ENCODE measurements around the gene KIF6.

The KIF6 gene

DNA sequence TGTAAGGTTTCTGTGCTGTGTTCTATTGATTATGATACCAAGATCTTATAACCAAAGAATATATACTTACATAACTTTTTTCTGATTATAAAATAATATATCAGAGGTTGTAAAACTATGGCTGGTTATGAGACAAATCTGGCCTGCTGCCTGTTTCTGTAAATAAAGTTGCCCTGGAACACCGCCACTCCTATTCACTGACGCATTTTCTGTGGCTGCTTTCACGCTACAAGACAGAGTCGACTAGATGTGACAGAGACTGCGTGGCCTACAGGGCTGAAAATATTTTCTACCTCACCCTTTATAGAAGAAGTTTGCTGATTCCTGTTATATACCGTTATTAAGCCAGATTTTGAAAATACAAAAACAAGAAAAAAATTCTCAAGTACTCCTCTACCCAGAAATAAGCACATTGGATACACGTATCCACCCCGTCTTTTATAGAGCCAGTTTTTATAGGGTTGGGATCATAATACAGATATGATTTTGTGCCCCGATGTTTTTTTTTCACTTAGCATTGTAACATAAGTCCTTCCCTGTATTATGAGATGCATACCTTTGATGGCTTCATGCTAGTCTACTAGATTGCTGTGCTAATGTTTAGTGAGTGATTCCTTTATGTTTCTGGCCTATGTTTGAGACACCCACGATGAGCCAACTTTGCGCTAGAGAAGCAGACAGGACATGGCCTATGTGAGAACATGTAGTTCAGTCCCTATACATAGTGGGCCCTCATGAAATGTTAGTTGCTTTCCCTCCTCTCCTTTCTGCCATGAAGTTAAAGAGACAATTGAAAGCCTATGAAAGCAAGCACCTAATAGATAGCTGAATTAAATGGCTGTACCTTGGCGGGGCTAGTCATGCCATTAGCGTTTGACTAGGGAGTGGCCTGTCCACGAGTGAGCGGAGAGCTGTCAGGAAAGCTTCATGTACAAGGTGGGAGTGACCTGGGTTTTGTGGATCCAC is 304.6 kb downstream of the KIF6 start:
- no peak for DNase-seq (ENCODE audit: low read depth in 2 of 2)

DNA sequence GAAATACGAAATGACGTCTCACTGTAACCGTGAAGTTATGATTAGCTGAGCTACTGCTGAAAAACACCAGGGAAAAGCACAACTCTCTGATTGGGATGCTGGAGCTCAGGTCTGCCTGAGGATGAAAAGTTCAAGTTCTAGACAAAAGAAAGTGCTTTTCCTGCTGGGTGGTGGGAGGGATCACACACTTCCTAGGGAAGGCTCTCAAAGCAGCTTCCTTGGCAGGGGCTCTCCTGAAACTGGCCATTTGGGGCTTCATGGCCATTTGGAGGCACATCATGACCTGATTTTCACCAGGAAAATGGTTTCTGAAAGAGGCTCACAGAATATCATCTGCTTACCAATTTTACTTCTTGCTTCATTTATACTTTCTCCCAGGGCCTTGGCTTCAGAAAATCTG is 305.6 kb downstream of the KIF6 start:
- no peak for DNase-seq (ENCODE audit: low read depth in 2 of 2)

DNA sequence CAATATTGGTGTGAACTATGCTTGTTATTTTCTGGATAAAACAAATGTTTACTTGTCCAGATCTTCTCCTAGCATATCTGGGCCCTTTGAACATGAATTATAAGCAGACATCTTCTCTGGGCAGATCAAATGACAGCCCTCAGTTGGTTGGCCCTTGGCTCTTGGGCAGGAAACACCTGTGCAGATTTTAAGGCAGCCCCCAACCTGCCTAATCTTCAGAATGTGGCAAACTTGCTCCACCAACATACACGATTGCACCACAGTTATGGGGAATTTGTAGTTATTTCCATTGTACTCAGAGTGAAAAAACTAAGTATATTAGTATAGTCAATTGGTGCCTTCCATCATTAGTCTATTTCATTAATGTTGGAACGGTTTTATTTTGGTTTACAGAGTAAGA is 307.8 kb downstream of the KIF6 start:
- no peak for DNase-seq (ENCODE audit: low read depth in 2 of 2)

DNA sequence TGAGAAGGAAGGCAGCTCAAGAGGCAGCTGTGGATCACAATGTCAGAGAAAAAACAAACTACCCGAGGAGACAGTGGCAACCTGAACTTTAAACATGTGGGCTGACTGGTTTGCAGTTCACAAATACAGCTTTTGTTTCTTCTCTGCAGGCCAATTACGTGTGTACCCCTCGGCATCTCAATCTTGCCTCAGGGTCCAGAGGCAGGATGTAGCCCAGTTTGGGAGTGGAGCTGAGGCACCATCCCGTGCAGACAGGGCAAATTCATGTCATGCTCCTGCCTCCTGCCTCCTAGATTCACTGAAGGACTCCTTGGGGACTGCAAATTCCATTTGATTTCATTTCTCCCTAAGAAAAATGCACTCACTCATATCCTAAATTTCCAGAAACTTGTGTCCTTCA is 308.5 kb downstream of the KIF6 start:
- no peak for DNase-seq (ENCODE audit: low read depth in 2 of 2)

DNA sequence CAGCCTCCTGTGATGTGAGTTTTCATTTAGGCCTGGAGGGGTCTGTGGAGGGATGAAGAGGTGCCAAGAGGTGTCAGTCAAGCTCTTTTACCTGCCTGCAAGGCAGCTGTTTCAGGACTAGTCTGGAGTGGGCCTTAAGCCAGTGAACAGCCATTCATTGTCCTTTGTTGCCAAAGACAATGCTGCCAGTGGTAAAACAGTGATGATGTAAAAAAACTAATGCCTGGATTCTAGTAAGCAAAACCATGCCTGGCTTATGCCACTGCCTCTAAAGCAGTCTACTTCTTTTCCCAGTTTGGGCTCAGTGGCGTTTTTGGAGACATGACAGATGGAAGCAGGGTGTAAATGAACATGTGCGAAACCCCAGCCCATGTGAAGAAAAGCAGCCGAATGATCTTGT is 309.2 kb downstream of the KIF6 start:
- DNase-seq (ENCODE audit: low read depth in 2 of 2) = no peak

DNA sequence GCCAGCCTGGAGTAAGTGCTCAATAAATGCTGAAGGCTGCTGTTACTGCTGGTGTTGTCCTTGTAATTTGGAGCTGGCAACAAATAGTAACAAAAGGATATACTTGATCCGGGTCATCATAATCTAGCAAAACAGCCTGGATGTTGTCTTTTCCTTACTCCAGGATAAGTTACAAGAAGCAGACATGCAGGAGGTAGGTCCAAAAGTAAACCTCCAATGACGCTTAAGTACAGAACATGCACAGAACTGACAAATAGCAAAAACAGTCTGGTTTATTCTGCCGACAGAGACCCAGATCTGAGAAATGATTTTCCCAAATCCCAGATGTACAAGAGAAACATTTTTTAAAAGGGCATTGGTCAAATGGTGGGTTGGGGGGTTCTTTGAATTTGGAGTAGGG is 309.7 kb downstream of the KIF6 start:
- DNase-seq (ENCODE audit: low read depth in 2 of 2) = no peak

DNA sequence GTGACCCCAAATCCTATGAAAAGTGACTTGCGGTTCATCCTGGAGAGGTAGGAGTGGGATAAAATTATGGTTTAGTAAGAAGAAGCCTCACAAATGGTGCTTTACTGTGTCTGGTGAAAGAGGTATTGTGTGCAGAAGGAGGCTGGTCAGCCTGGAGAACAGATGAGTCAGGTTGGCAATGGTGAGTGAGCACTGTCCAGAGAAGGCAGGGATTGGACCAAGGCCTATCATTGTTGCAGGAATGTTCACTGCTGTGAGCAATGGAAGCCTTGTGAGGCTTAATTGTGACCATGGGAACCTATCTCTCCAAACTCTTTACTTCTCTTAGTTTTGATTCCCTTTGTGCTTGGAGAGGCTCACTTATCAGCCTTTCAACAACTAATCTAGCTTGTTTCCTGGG is 313.7 kb downstream of the KIF6 start:
- DNase-seq (ENCODE audit: low read depth in 2 of 2) = no peak

DNA sequence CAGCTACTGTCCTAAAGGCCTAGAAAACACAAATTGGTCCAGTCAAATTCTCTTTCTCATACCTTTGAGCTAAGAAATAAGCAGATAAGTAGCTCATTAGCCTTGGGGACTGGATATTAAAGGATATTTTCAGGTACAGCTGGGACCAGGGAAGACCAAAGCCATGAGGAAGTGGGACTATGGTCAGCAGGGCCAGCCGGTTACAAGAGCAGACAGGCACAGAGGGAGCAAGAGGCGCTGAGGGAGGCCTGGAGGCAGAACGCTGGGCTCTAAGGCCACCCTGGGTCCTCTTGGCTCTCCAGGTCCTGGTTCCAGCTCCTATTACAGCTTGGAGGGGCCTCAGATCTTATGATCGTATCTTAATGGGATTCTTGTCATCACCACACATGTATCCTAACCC is 314.2 kb downstream of the KIF6 start:
- DNase-seq (ENCODE audit: low read depth in 2 of 2) = no peak

DNA sequence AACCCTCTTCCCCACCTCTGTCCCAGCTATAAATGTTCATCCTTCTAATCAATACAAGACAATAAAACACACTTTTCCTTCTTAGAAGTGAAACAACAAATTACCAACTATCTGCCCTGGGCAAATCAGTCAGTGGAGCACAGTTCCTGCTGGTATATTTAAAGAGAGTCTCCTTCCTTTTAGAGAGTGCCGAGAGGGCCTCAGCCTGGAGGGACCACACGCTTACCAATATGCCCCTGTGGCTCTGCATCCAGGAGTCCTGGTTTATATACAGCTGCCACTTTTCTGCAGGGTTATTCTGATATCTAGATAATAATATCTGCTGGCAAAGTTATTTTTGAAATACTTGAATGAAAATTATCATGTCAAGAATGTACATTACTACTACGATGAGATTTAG is 315.3 kb downstream of the KIF6 start:
- DNase-seq (ENCODE audit: low read depth in 2 of 2) = no peak

DNA sequence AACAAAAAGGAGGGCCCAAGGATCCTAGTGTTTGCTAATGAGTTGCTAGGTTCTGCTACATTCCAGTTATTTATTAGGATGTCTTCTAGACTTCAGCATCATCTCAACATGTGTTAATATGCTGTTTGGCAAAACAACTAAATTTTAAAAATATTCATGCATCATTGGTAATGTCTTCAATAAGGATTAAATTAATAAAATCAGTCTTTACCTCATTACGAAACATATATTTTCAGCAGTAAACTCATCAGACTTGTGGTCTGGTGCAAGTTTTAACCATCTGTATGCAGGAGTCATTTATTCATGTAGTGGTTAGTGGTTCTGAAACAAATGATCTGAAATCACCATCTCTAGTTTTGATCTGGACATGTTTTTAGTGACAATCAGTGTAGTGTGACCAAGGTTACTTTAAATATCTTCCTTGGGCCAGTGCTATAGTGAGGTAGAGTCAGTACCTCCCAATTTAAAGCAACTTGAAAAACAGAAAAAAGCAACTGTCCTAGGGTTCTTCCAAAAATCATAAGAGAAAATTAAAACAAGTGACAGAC is 317.7 kb downstream of the KIF6 start:
- DNase-seq (ENCODE audit: low read depth in 2 of 2) = no peak

DNA sequence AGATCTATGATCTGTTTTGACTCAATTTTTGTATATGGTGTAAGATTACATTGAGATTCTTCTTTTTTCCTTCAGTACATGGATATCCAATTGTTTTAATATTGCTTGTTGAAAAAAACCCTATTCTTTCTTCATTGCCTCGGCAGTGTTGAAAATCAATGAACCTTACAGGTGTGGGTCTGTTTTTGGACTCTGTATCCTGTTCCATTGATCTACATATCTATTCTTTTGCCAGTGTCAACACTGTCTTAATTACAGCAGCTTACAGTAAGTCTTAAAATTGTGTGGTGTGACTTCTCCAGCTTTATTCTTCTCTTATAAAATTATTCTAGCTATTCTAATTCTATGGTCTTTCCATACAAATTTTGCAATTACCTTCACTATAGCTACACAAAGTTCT is 320.9 kb downstream of the KIF6 start:
- no peak for DNase-seq (ENCODE audit: low read depth in 2 of 2)

DNA sequence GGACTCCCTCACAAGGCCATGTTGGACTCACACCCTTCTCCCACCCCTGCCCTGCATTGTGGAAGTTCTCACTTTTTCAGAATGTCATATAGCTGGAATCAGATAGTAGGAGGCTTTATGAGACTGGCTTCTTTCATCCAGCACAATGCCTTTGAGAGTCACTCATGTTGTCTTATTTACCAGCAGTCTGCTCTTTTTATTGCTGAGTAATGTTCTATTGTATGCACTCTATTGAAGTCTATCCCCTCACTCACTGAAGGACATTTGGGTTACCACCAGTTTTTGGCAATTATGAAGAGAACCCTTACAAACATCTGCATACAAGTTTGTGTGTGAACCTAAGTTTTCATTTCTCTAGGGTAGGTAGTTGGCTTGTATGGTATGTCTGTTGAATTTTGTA is 321.9 kb downstream of the KIF6 start:
- no peak for DNase-seq (ENCODE audit: low read depth in 2 of 2)

DNA sequence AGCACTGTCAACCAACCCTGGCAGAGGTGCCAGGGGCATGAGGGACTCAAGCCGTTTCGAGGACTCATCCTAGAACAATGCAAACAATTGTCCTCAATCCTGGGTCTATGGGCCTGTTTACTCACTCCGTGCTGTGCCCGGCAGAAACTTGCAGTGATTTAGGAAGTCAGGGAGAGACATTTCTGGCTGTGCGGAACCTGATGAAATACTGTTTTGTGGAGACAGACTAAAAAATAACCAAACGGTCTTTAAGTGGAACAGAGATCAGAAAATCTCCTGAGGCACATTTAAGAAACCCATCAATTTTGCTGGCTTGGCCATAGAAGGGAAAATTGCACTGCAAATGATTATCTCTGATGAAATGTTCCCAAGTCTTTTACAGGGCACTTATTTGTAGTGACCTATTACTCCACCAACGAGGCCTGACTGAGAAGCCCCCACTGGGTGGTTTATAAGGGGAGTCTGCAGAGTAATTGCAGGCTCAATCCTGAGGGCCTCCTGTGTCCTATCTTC is 322.9 kb downstream of the KIF6 start:
- no peak for DNase-seq (ENCODE audit: low read depth in 2 of 2)

DNA sequence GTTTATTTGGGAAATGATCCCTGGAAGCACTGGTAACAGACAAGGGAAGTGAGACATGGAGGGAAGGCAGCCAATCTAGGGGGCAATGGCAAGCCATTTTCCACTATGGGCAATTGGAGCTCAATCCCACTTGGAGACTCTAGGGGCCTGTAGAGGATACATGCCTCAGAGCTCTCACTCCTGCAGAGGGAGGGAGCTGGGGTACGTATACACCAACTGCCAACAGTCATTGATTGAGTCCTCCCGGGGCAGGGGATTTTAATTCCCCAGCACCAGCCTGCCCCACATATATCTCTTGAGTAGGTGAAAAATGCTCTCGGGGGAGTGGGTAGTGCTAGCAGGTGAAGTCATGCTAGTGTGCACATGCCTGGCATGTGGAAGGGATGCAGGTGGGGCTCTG is 323.8 kb downstream of the KIF6 start:
- DNase-seq (ENCODE audit: low read depth in 2 of 2) = no peak

DNA sequence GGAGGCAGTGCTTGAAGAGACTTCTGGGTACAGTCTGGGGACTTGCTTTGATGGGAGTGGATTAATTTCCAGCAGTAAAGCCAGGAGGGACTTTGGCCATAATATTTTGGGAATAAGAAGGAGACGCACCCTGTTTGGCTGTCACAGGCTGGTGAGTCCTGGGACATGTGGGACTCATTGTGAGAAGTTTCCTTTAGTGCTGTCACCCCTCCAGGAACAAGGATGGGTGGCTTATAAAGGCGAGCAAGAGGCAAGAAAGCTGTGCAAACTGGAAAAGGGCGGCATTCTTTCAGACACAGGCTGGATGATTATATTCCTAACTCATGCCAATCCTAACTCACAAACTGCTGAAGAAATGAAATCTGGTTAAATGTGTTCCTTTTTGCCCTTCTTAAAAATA is 325.2 kb downstream of the KIF6 start:
- no peak for DNase-seq (ENCODE audit: low read depth in 2 of 2)

DNA sequence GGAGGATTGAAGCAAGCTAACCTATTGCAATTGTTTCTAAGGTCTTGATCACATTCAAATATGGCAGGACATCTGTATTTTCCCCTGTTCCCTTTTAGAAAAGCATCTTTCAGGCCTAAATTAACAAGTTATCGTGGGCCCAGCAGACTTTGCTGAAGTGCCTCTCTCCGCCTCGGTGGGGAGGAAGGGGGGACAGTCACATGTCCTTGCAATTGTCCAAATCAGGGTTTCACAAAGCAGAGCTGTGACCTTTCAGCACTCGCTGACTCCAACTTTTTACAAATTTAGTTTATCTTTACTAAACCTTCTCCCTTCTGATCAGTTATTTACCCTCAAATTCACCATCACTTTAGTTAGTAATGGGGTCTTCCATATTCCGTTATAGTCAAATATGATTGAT is 328.4 kb downstream of the KIF6 start:
- no peak for DNase-seq (ENCODE audit: low read depth in 2 of 2)

DNA sequence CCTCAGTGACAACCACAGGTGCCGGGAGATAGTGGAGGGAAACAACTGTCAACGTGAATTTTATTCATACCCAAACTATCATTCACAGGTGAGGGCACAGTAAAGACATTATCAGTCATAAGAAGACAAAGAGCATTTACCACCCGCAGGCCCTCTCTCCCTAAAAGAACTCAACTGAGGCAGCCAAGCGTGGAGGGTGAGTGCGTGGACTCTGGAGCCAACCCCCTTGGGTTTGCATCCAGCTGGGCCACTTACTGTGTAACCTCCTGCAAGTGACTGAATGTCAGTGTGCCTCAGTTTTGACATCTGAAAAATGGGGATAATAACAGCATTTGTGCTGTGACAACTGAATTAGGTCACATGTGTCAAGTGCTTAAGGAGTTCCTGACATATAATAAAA is 332.1 kb downstream of the KIF6 start:
- no peak for DNase-seq (ENCODE audit: low read depth in 2 of 2)

DNA sequence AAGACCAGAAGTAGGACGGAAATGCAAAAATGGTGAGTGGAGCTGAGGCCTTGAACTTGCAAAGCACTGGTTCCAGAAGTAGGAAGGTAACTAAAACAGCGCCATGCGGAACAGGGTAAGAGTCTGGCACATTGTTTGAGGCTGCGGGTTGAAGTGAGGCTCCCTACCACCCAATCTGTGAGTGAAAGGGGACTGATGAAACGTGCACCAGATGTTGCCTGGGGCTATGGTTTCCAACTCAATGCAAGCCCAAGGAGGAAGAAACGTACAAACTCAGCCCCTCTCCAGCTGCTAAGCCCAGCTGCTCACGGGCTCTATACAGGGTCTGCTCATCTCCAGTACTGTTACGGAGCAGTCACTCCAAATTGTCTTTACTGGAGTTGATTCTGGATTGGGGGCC is 334.0 kb downstream of the KIF6 start:
- DNase-seq (ENCODE audit: low read depth in 2 of 2) = no peak

DNA sequence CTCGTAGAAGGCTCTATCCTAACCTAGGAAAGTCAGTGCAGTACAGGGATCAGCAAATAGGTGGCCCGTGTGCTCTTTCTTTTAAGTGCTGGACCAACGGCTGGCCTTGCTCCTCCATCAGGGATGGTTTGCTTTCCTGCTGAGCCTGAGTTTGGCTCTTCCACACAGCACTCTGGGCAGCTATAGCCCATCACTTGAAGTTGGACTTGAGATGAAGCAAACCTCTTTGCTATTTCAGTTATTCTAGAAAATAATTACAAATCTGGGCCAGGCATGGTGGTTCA is 335.8 kb downstream of the KIF6 start:
- DNase-seq (ENCODE audit: low read depth in 2 of 2) = no peak

DNA sequence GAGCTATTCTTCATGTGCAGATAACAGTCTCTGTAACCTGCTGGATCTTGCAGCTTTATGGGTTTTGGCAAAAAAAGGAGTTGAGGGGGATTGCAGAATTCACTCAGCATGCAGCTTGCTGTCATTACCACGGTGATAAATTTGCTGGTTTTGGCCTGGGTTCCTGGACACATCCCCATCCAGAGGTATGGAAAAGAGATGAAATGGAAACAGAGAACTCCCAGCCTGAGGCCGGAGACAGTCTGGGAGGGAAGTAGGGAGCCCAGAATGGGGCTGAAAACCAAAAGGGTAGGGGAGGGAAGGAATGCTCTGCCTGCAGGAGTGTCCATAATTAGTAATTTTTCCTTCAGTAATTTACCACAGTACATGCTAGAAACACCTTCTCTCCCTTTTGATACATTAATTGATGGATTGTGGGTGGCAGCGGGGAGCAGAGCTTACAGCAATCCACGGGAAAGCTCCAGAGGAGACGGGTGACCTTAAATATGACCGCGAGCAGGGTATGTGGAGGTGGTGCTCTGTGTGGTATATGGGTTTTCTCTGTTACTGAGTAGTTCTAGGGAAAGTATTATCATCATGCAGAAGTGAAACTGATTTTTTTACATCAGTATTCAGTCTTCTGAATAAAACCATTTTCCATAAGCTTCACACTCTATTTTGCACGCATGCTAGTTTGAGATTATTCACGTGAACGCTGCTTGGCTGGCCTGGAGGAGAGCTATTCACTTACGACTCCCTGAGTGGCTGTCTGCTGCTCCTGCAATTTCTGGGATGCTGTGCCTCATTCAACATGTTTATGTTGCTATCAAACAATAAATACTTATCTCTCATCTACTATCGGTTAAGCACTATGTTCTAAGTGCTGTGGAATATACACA is 336.4 kb downstream of the KIF6 start:
- DNase-seq (ENCODE audit: low read depth in 2 of 2) = no peak

DNA sequence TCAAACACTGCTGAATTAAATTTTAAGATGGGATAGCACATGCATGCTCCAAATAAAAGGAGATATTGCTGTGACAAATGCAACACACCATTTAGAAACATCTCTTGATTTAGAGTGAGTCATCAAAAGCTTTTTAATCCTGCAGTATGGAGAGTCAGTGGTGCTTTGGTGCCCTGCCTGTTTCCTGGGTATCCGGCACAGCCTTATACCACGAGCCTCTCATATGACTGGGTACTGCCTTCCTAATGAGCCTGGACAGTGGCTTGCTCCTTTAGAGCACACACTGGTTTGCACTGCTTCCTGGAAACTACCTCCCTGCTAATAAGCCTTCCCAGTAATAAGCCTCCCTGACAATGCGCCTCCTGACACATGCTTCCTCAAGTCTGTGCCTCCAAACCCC is 337.4 kb downstream of the KIF6 start:
- DNase-seq (ENCODE audit: low read depth in 2 of 2) = no peak

DNA sequence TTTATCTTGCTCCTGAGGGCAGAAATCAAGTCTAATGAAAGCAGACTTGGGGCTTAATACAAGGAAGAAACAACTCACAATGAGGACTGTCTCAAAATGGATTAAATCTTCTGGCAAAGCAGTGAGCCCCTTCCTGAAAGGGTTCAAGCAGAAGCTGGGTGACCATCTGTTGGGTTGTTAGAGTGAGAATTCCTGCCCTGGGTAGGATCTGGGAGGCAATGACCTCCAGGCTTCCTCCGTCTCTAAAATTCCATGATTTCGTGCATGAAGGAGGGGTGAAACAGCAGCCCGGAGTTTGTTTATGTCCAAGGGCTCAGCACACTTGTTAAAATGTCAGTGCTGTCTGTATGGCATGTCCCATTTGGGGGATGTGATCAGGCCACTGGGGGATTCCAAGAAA is 338.7 kb downstream of the KIF6 start:
- no peak for DNase-seq (ENCODE audit: low read depth in 2 of 2)

Measured in stimulated activated CD4-positive, alpha-beta T cell treated with anti-CD3 and anti-CD28 coated beads, Interleukin-1b, Interleukin-23, amount 100 ng/mL, for 1 hour (primary cell).